CD4-positive, alpha-beta T cell (primary cell): ENCODE measurements around the gene MAPKAP1. TPM values are rescaled to one million over a fixed set of nuclear protein-coding genes. Genes with fewer than 3 reads are reported as not detected.
"Not testable (repeated sequence)": the region's sequence is repeated elsewhere in the genome, so short reads cannot be mapped to it uniquely, and the experiment has no call there.

Experiments used
- ATAC-seq: fragments of 200-7000 bp; cut with Tn5 transposase; one replicate; pipeline ENCODE4 v1.10.0; 2022; ENCODE audit warnings: mild to moderate bottlenecking; ENCODE audit not compliant: poor library complexity
- CTCF ChIA-PET: fragments of 350-600 bp; sonication (Branson Sonifier 250); formaldehyde crosslinking; loops from one replicate; lab custom pipeline; 2021; ENCODE audit warnings: antibody characterized with exemption, inconsistent platforms; lab: Charles Lee
- POLR2A ChIA-PET: fragments of 350-600 bp; sonication (Branson Sonifier 250); formaldehyde crosslinking; loops from one replicate; lab custom pipeline; 2021; ENCODE audit warnings: antibody characterized with exemption, inconsistent platforms; lab: Charles Lee
- DNase-seq, 14 experiments: peaks; one replicate each; pipeline ENCODE4 v3.0.0-alpha.2; 2013 to 2020; ENCODE audit warnings: mixed read lengths in 2 of 14
- H3K27ac ChIP-seq, 2 donors: one replicate each; pipeline versions ENCODE4 v1.5.1 to v1.7.0; 2013; ENCODE audit warnings: low read length in 2 of 2, low read depth in 1 of 2, mild to moderate bottlenecking in 1 of 2
- H3K27me3 ChIP-seq, 2 experiments: 1 replicate in 1 of 2; 2 replicates in 1 of 2; pipeline versions ENCODE4 v1.6.1 to v1.7.0; 2013; ENCODE audit warnings: low read length in 2 of 2, control low read depth in 1 of 2, mild to moderate bottlenecking in 1 of 2, moderate library complexity in 1 of 2; ENCODE audit not compliant: insufficient read depth in 2 of 2, control insufficient read depth in 1 of 2
- H3K36me3 ChIP-seq: one replicate; pipeline ENCODE4 v1.6.1; 2013; ENCODE audit warnings: low read length, control low read depth; ENCODE audit not compliant: insufficient read depth
- H3K4me1 ChIP-seq: one replicate; pipeline ENCODE4 v1.6.1; 2013; ENCODE audit warnings: low read length, control low read depth; ENCODE audit not compliant: insufficient read depth
- H3K4me3 ChIP-seq: one replicate; pipeline ENCODE4 v1.5.1; 2013; ENCODE audit warnings: mild to moderate bottlenecking, low read length, moderate library complexity
- H3K9me3 ChIP-seq, 2 experiments: 1 replicate in 1 of 2; 2 replicates in 1 of 2; pipeline versions ENCODE4 v1.6.1 to v1.7.0; 2013; ENCODE audit warnings: low read length in 2 of 2, mild to moderate bottlenecking in 2 of 2, control low read depth in 1 of 2, moderate library complexity in 1 of 2; ENCODE audit not compliant: control insufficient read depth in 1 of 2, insufficient read depth in 1 of 2
- H3K27ac Mint-ChIP-seq: one replicate; pipeline ENCODE4 v1.8.0; 2020; ENCODE audit warnings: mixed read lengths
- H3K27me3 Mint-ChIP-seq: one replicate; pipeline ENCODE4 v1.8.0; 2021; ENCODE audit warnings: mixed read lengths
- H3K36me3 Mint-ChIP-seq: one replicate; pipeline ENCODE4 v1.8.0; 2021; ENCODE audit warnings: low read depth, mixed read lengths
- H3K4me1 Mint-ChIP-seq: one replicate; pipeline ENCODE4 v1.8.0; 2021; ENCODE audit warnings: low read depth, mixed read lengths
- H3K4me3 Mint-ChIP-seq: one replicate; pipeline ENCODE4 v1.8.0; 2020; ENCODE audit warnings: mild to moderate bottlenecking, mixed read lengths
- H3K9me3 Mint-ChIP-seq: one replicate; pipeline ENCODE4 v1.8.0; 2020; ENCODE audit warnings: mixed read lengths
- intact Hi-C, 2 experiments: fragments of 100-400 bp; cut with DNase I in 1 of 2; cut with micrococcal nuclease in 1 of 2; formaldehyde crosslinking; loops; one replicate each; pipeline versions ENCODE4 v1.15.1 to v1.9.0; 2023 to 2025; cut with DNase I, micrococcal nuclease
- total RNA-seq, 174 experiments: library from RNA in 2 of 174; stranded (reverse) in 2 of 174; gene quantifications; one replicate each; pipeline ENCODE4 v1.2.3 and lab custom pipeline; 2021 to 2026
- TF ChIP-seq, protein P1 (sequence below): fragments of 200-600 bp; IDR thresholded peaks from one replicate; pipeline ENCODE4 v1.8.0; 2022; ENCODE audit warnings: antibody characterized with exemption, mild to moderate bottlenecking

The MAPKAP1 gene
- total RNA-seq, 2 experiments from 2014 or later, result 40.3 to 44.9 TPM

GRCh38 chr9:125405938-125406809 lies 300.8 kb downstream of the MAPKAP1 start:
- Mint-ChIP-seq H3K27ac (no peak overlapping the region), H3K4me1 (peaks cover 8% of the 10 kb centered on the region), H3K4me3 (no peak overlapping the region), H3K27me3 (peaks cover 41% of the 10 kb centered on the region), H3K9me3 (no peaks in the 10 kb centered on the region), H3K36me3 (no peaks in the 10 kb centered on the region)
- POLR2A ChIA-PET, result no interaction called here
- Histone ChIP-seq H3K4me1 (peaks cover 14% of the 10 kb centered on the region), H3K4me3 (no peak overlapping the region), H3K9me3 (peaks cover 0 to 19% of the 10 kb centered on the region in 2 experiments), H3K36me3 (no peaks in the 10 kb centered on the region), H3K27ac (no peak overlapping the region), H3K27me3 (peaks cover 7 to 8% of the 10 kb centered on the region in 2 experiments)
- DNase-seq (no peak), ATAC-seq (no peak)
- TF ChIP-seq, protein P1, sequence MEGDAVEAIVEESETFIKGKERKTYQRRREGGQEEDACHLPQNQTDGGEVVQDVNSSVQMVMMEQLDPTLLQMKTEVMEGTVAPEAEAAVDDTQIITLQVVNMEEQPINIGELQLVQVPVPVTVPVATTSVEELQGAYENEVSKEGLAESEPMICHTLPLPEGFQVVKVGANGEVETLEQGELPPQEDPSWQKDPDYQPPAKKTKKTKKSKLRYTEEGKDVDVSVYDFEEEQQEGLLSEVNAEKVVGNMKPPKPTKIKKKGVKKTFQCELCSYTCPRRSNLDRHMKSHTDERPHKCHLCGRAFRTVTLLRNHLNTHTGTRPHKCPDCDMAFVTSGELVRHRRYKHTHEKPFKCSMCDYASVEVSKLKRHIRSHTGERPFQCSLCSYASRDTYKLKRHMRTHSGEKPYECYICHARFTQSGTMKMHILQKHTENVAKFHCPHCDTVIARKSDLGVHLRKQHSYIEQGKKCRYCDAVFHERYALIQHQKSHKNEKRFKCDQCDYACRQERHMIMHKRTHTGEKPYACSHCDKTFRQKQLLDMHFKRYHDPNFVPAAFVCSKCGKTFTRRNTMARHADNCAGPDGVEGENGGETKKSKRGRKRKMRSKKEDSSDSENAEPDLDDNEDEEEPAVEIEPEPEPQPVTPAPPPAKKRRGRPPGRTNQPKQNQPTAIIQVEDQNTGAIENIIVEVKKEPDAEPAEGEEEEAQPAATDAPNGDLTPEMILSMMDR, result no peak
- CTCF ChIA-PET, result no interaction called here
- intact Hi-C loops, result loop anchor here (5.0 kb wide), 3 partner anchors 151 to 1086 kb away; no protein-coding TSS in a partner anchor

DNA sequence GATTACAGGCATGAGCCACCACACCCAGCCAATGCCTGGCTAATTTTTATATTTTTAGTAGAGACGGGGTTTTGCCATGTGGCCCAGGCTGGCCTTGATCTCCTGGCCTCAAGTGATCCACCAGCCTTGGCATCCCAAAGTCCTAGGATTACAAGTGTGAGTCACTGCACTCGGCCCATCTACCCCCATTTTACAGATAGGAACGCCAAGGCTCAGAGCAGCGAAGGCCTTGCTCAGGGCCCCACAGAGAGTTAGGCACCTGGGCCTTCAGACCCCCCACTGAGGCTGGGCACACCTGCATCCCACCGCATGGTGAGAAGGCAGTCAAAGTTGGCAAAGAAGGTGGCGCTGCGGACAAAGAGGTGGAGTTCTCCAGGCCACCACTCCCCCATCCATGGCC lies 302.3 kb downstream of the MAPKAP1 start:
- Histone ChIP-seq H3K4me3 (no peak overlapping the region), H3K36me3 (no peaks in the 10 kb centered on the region), H3K4me1 (peaks cover 14% of the 10 kb centered on the region), H3K27me3 (peaks cover 7 to 8% of the 10 kb centered on the region in 2 experiments), H3K27ac (no peak overlapping the region), H3K9me3 (peaks cover 0 to 12% of the 10 kb centered on the region in 2 experiments)
- intact Hi-C loops, result loop anchor here (5.0 kb wide), 3 partner anchors 153 to 1088 kb away; no protein-coding TSS in a partner anchor
- ChIA-PET POLR2A (no interaction called here), CTCF (no interaction called here)
- ATAC-seq (no peak), DNase-seq (no peak)
- H3K27ac Mint-ChIP-seq, result no peak overlapping the region
- H3K36me3 Mint-ChIP-seq, result no peaks in the 10 kb centered on the region
- H3K4me3 Mint-ChIP-seq, result no peak overlapping the region
- H3K27me3 Mint-ChIP-seq, result peaks cover 34% of the 10 kb centered on the region
- TF ChIP-seq, protein P1, result no peak
- H3K9me3 Mint-ChIP-seq, result no peaks in the 10 kb centered on the region
- peaks cover 3% of the 10 kb centered on the region for H3K4me1 Mint-ChIP-seq

DNA sequence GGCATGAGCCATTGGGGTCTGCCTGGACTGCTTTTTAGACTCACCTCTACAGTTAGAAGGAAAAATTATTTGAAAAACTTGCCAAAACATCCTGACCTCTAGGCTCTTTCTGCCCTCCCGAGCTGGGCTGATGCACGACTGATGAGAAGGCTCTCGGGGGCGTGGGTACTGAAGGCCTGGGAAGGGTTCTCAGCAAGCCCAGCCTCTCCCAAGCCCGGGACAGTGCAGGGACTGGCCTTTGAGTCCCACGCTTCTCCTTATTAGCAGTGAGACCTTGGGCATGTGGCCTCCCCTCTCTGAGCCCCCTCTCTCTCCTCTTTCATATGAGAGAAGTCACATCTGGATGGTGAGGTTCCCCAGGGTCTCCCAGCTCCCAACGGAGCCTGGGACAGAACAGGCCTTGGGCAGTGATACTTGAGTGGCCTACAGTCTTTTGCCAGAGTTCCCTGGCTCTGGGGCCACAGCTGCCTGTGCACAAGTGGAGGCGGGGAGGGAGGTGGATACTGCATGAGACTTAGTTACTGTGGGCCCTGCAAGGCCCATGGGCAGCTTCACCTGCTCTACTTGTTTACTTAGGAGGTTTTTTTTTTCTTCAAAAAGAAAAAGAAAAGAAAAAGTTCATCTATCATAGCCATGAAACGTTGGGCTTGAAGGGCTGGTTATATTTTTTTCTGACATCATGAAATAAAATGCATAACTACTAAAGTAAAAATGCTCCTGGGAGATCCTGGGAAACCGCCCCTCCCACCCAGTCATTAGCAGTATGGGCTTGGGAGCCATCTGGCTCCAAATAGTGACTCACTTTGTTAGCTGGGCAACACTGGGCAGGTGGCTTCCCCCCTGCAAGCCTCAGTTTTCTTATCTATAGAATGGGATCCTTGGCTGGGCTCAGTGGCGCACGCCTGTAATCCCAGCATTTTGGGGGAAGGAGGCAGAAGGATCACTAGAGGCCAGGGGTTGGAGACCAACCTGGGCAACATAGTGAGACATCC lies 306.0 kb downstream of the MAPKAP1 start:
- Mint-ChIP-seq H3K4me3 (no peak overlapping the region), H3K27ac (no peak overlapping the region), H3K27me3 (peaks cover 3% of the 10 kb centered on the region), H3K36me3 (no peaks in the 10 kb centered on the region), H3K4me1 (no peaks in the 10 kb centered on the region), H3K9me3 (no peaks in the 10 kb centered on the region)
- Histone ChIP-seq H3K27ac (no peak overlapping the region), H3K27me3 (no peaks in the 10 kb centered on the region), H3K4me3 (no peak overlapping the region), H3K4me1 (no peaks in the 10 kb centered on the region), H3K36me3 (no peaks in the 10 kb centered on the region), H3K9me3 (no peaks in the 10 kb centered on the region)
- ATAC-seq (no peak), DNase-seq (no peak)
- ChIA-PET CTCF (no interaction called here), POLR2A (no interaction called here)
- intact Hi-C loops, result no loop called here
- TF ChIP-seq, protein P1, result no peak

- POLR2A ChIA-PET, H3K27me3 ChIP-seq, H3K36me3 ChIP-seq, CTCF ChIA-PET, H3K36me3 Mint-ChIP-seq, intact Hi-C loops, H3K27ac ChIP-seq, H3K4me3 Mint-ChIP-seq, DNase-seq, H3K9me3 Mint-ChIP-seq, H3K27me3 Mint-ChIP-seq, H3K4me1 ChIP-seq, ATAC-seq, H3K27ac Mint-ChIP-seq, H3K4me1 Mint-ChIP-seq, H3K4me3 ChIP-seq, H3K9me3 ChIP-seq: not testable (repeated sequence)
Observed at GRCh38 chr9:125400232-125400631, 306.8 kb downstream of the MAPKAP1 start.
